Measurements from ENCODE around the gene IVNS1ABP. TPM values are rescaled to one million over a fixed set of nuclear protein-coding genes. Genes with fewer than 3 reads are reported as not detected.
A peak's percentile ranks its signal among the peaks of the same experiment; 100 is the strongest.

The IVNS1ABP gene
- total and polyA plus RNA-seq, 9 of the 15 experiments (the other 6 are each of a cell fraction or from before 2014, with no cell fraction given): 30.6 to 126 (median 77.7) TPM

DNA sequence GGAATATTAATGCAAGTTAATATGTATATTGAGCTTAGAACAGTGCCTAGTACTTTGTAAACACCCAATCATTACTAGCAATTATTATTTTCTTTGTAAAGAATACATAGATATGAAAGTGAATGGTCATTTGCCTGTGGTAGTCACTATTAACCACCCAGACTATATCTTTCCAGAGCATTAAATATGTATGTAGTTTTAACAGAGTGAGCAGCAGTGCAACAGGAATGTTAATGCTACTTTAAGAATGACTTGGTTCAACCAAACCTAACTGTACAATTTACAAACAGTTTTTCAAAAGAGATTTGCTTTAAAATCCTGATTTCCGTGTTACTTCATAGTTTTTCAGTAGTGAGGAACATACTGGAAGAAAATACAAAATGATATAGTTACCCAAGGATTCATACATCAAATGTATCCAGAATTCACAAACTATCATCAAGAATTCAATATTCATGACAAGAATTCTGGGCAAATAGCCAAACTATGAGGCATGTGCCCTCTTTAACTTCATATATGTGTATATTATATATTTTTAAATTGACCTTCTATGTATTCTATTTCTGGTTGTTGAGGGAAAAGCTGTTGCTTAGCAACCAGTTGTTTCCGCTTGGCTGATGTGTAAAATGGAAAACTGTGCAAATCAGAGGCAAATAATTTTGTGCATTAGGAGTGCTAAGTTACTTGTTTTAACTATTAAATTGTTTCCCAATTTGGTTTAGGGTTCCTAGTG lies 34.9 kb upstream of the IVNS1ABP start:
- H3K9me1 ChIP-seq (ENCODE audit: control insufficient read depth, insufficient read depth, low read length): no peaks in the 10 kb centered on the region
- H3K36me3 ChIP-seq (ENCODE audit: control insufficient read depth, insufficient read depth, low read length): no peaks in the 10 kb centered on the region
- ChIA-PET POLR2A (no interaction called here), CTCF (ENCODE audit: low intra/inter-chr PET ratio) (no interaction called here)
- H2AFZ ChIP-seq (ENCODE audit: low read depth, low read length): no peak overlapping the region
- FAIRE-seq (no peak), ATAC-seq (no peak), DNase-seq (ENCODE audit: extremely low read depth in 1 of 4, low spot score in 3 of 4) (peak in 2 of 4 experiments; percentile 25 to 32)
- WGBS (ENCODE audit: insufficient coverage, low coverage, missing lambda C conversion rate): 38% methylated on average over 2 of the region's 2 CpGs
- H4K20me1 ChIP-seq (replicated peaks; ENCODE audit: control insufficient read depth, insufficient read depth, low read length): no peaks in the 10 kb centered on the region
- H3K27me3 ChIP-seq (ENCODE audit: control insufficient read depth in 2 of 2, insufficient read depth in 2 of 2, low read length in 2 of 2): no peaks in the 10 kb centered on the region
- H3K9me3 ChIP-seq (replicated peaks; ENCODE audit: control insufficient read depth, insufficient read depth, low read depth, low read length): no peaks in the 10 kb centered on the region
- no peak overlapping the region for H3K27ac ChIP-seq (ENCODE audit: extremely low read depth, low read depth, low read length)
- H3K4me3 ChIP-seq: no peak overlapping the region
- H3K9ac ChIP-seq (ENCODE audit: insufficient read depth in 1 of 2, low read depth in 2 of 2, low read length in 2 of 2): no peak overlapping the region
- peak; percentile 22; the same call in 1 of the 2 replicates for TF ChIP-seq FOXJ2 (tag; IDR thresholded peaks at IDR 0.05)
- no peak for TF ChIP-seq ZNF239 (CRISPR knock-in tag; IDR thresholded peaks at IDR 0.05)
- peak; percentile 87 for TF ChIP-seq RFX1 (IDR thresholded peaks at IDR 0.05)
- TF ChIP-seq ZNF217 (CRISPR knock-in tag; IDR thresholded peaks at IDR 0.05): no peak
- intact Hi-C loops (cut with micrococcal nuclease) (no loop called here), in situ Hi-C loops (cut with MboI) (no loop called here)
- H3K4me1 ChIP-seq (replicated peaks in 1 of 2; ENCODE audit: control insufficient read depth in 2 of 2, insufficient read depth in 2 of 2, low read length in 2 of 2): no peaks in the 10 kb centered on the region
- no peak overlapping the region for H3K4me2 ChIP-seq (ENCODE audit: insufficient read depth, low read length)
- H3K79me2 ChIP-seq (ENCODE audit: control insufficient read depth, insufficient read depth, low read length): no peaks in the 10 kb centered on the region
- BruUV-seq (replicated peaks): no TSS peak

DNA sequence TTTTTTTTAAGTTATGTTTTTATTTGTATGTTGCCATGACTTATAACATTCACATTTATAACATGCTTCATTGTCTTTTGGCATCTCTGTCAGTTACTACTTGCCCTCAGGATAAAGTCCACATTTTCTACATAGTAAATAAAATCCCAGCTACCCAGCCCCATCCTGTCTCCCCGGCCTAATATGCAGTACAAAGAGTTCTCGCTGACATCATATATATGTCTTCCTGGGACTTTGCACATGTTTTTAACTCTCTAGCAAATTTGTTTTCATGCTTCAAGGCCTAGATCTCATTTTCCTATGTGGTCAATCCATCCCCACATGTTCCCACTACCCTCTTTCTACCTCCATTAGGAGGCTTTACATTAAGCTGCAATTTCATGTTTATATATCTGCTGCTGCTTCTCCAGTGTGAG lies 33.0 kb upstream of the IVNS1ABP start:
- Histone ChIP-seq H2AFZ (ENCODE audit: low read depth, low read length) (no peak overlapping the region), H3K36me3 (ENCODE audit: control insufficient read depth, insufficient read depth, low read length) (no peaks in the 10 kb centered on the region), H3K9me3 (replicated peaks; ENCODE audit: control insufficient read depth, insufficient read depth, low read depth, low read length) (no peaks in the 10 kb centered on the region), H3K4me1 (replicated peaks in 1 of 2; ENCODE audit: control insufficient read depth in 2 of 2, insufficient read depth in 2 of 2, low read length in 2 of 2) (no peaks in the 10 kb centered on the region), H3K9me1 (ENCODE audit: control insufficient read depth, insufficient read depth, low read length) (no peaks in the 10 kb centered on the region), H3K79me2 (ENCODE audit: control insufficient read depth, insufficient read depth, low read length) (no peaks in the 10 kb centered on the region), H3K27ac (ENCODE audit: extremely low read depth, low read depth, low read length) (no peak overlapping the region), H3K4me3 (no peak overlapping the region), H4K20me1 (replicated peaks; ENCODE audit: control insufficient read depth, insufficient read depth, low read length) (no peaks in the 10 kb centered on the region), H3K27me3 (ENCODE audit: control insufficient read depth in 2 of 2, insufficient read depth in 2 of 2, low read length in 2 of 2) (no peaks in the 10 kb centered on the region), H3K4me2 (ENCODE audit: insufficient read depth, low read length) (no peak overlapping the region), H3K9ac (ENCODE audit: insufficient read depth in 1 of 2, low read depth in 2 of 2, low read length in 2 of 2) (no peak overlapping the region)
- DNase-seq (ENCODE audit: extremely low read depth in 1 of 4, low spot score in 3 of 4) (no peak), ATAC-seq (no peak), FAIRE-seq (no peak)
- WGBS (ENCODE audit: insufficient coverage, low coverage, missing lambda C conversion rate): 15% methylated on average over 2 of the region's 2 CpGs
- in situ Hi-C loops (cut with MboI) (no loop called here), intact Hi-C loops (cut with micrococcal nuclease) (no loop called here)
- BruUV-seq (replicated peaks): no TSS peak
- ChIA-PET POLR2A (interaction anchor here (0.8 kb wide), 2 partner anchors 25 to 28 kb away, joined by 3 to 5 read pairs; no protein-coding TSS in a partner anchor), CTCF (ENCODE audit: low intra/inter-chr PET ratio) (no interaction called here)
- no peak for TF ChIP-seq MBD1 (CRISPR knock-in tag; IDR thresholded peaks at IDR 0.05)
- no peak for TF ChIP-seq RBBP5 (IDR thresholded peaks at IDR 0.05; ENCODE audit: borderline replicate concordance, insufficient read depth, low read length, poor library complexity, severe bottlenecking)
- no peak for TF ChIP-seq ZNF282 (CRISPR knock-in tag; IDR thresholded peaks at IDR 0.05)
- TF ChIP-seq MYBL2 (IDR thresholded peaks at IDR 0.05; ENCODE audit: low read depth): no peak
- TF ChIP-seq MYBL2 (CRISPR knock-in tag; IDR thresholded peaks at IDR 0.05; ENCODE audit: borderline replicate concordance): no peak
- TF ChIP-seq, protein P1, sequence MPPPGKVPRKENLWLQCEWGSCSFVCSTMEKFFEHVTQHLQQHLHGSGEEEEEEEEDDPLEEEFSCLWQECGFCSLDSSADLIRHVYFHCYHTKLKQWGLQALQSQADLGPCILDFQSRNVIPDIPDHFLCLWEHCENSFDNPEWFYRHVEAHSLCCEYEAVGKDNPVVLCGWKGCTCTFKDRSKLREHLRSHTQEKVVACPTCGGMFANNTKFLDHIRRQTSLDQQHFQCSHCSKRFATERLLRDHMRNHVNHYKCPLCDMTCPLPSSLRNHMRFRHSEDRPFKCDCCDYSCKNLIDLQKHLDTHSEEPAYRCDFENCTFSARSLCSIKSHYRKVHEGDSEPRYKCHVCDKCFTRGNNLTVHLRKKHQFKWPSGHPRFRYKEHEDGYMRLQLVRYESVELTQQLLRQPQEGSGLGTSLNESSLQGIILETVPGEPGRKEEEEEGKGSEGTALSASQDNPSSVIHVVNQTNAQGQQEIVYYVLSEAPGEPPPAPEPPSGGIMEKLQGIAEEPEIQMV (tag; conservative IDR thresholded peaks at IDR 0.05; ENCODE audit: low read depth): no peak
- TF ChIP-seq SIRT6 (IDR thresholded peaks at IDR 0.05; ENCODE audit: low read depth, low read length): no peak
